Camera-type eye (tissue), 1 donor: ENCODE data around the gene UBB. TPM values are rescaled to one million over a fixed set of nuclear protein-coding genes. Genes with fewer than 3 reads are reported as not detected.

ENCODE experiments used
- total RNA-seq: library from RNA; depleted of rRNA; stranded (reverse); fragments of >200 nt; gene quantifications from one replicate; pipeline ENCODE4 v1.2.3, GENCODE V29; 2014

The UBB gene
- total RNA-seq: 1,029 TPM

GRCh38 chr17:16380640-16381495 is at the start of gene UBB:
UBB (plus strand) TSS chr17:16381091; CDS start chr17:16381908, 817 bp downstream.

GRCh38 chr17:16353317-16354174 is 27.3 kb upstream of the UBB start, which contains the start of gene CENPV:
CENPV (minus strand) TSS chr17:16353469; CDS start chr17:16353436, 33 bp downstream.

GRCh38 chr17:16415031-16415924 is 34.4 kb downstream of the UBB start, which contains the start of gene TRPV2:
TRPV2 (plus strand) TSS chr17:16415571; CDS start chr17:16417669, 2,098 bp downstream.

Other genes starting within 250 kb of the UBB start
- 162 TPM for gene NCOR1, start 165.6 kb upstream of the UBB start, total RNA-seq
- 53.2 TPM for gene PIGL, start 163.9 kb upstream of the UBB start, total RNA-seq
- gene CENPV, start 27.6 kb upstream of the UBB start, total RNA-seq: 64.7 TPM
- 11.9 TPM for gene TRPV2, start 34.5 kb downstream of the UBB start, total RNA-seq
- 12.1 TPM for gene LRRC75A, start 111.1 kb downstream of the UBB start, total RNA-seq
- gene ZNF287, start 188.1 kb downstream of the UBB start, total RNA-seq: 20.7 TPM